GM10266 (cell line): Measurements from ENCODE around the gene CD3E.

Experiments used
- DNase-seq: peaks from one replicate; pipeline ENCODE4 v3.0.0; 2012; ENCODE audit errors: extremely low spot score
- TF ChIP-seq, protein P1 (sequence below): IDR thresholded peaks from 2 replicates; pipeline ENCODE4 v1.5.1; 2012; ENCODE audit warnings: mild to moderate bottlenecking, low read depth; ENCODE audit not compliant: control insufficient read depth, insufficient read depth; ENCODE audit errors: missing control alignments

The CD3E gene

DNA sequence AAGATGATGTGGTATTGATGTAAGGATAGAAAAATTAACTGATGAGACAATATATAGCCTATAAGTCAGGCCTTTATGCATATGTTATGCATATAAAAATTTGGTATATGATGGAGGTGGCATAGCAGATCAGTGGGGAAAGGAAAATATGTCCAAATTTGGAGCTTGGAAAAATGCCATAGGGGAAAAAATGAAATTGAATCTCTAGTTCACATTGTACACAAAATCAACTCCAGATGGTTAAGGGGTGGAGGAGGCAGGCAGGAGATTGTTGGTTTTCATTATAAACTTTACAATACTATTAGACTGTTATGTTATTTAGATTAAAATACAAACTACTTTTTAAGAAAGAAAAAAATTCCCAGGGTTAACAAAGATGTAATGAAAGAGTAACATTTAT is 15.1 kb upstream of the CD3E start:
- DNase-seq: no peak
- TF ChIP-seq, protein P1, sequence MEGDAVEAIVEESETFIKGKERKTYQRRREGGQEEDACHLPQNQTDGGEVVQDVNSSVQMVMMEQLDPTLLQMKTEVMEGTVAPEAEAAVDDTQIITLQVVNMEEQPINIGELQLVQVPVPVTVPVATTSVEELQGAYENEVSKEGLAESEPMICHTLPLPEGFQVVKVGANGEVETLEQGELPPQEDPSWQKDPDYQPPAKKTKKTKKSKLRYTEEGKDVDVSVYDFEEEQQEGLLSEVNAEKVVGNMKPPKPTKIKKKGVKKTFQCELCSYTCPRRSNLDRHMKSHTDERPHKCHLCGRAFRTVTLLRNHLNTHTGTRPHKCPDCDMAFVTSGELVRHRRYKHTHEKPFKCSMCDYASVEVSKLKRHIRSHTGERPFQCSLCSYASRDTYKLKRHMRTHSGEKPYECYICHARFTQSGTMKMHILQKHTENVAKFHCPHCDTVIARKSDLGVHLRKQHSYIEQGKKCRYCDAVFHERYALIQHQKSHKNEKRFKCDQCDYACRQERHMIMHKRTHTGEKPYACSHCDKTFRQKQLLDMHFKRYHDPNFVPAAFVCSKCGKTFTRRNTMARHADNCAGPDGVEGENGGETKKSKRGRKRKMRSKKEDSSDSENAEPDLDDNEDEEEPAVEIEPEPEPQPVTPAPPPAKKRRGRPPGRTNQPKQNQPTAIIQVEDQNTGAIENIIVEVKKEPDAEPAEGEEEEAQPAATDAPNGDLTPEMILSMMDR: no peak

DNA sequence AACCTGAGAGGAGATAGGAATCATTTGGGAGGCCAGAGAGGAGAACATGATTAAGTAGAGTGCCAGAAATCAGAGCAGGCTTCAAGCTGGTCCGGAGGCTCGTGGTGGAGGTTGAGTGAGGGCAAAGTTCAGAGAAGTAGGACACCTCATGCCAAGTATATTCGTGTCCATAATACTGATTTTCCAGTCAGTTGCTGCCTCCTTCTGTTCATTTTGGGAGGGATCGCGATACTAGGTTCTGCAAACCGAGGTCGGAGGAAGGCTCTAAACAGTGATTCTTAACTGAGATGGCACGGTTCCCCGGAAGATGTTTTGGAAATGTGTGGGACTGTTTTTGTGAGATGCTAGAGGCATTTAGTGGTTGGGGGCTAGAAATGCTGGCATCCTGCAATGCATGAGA is 13.6 kb upstream of the CD3E start:
- peak; percentile 31 for DNase-seq
- TF ChIP-seq, protein P1: peak; percentile 67

DNA sequence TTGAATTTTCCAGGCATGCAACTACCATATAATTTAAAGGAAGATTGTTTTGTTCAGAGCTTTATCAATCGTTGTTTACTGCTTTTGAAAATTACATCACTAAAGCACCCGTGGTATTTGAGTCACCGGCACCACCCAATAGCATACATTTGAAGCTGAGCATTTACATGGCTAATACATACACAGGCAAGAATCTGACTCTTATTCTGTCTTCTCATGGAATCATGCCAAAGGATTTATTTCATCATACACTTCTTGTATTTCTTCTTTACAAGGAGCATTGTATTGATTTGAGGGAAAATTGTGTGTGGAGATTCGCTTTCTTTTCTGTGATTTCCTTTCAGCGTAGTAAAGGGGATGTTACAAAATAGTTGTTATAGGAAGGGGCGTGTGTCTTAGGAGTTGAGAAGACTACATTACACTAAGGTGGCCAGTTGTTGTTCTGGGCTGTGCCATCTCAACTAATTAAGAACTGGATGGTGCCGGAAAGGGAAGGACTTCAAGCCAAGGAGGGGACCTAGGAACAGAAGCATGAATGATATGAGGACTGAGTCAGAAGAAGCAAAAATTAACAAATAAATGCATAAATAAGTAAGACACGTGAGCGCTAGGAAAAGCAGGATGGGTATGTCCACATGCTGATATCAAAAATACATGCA is 12.9 kb upstream of the CD3E start:
- DNase-seq: no peak
- TF ChIP-seq, protein P1: no peak

DNA sequence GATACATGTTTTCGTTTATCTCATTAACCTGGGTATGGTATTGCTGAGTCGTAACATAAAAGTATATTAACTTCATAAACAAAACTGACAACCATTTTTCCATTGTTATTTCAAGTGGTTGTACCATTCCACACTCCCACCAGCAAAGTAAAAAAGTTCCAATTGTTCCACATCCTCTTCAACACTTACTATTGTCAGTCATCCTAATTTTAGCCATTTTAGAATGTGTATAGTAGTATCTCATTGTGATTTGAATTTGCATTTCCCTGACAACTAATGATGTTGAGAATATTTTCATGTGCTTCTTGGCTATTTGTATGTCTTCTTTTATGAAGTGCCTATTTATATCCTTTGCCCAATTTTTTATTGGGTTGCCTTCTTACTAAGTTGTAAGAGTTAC is 10.5 kb upstream of the CD3E start:
- TF ChIP-seq, protein P1: no peak
- no peak for DNase-seq

DNA sequence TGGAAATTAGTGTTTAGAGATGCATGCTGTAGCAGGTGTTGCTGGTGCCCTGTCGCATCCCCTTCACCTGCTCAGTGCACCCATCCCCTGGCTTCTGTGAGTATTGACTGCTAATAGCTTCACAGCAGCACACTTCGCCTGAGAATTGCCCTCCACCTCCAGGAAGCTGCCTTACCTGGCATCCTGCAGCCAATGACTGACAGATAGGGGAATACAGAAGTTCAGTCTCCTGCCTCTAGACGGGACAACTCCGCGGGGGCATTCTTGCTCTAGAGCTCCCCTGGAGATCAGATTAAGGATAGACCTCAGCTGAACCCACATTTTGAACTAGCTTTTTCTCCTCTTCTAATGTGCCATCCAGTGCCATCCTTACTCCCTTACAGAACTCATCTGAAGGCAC is 9.3 kb upstream of the CD3E start:
- TF ChIP-seq, protein P1: no peak
- DNase-seq: no peak

DNA sequence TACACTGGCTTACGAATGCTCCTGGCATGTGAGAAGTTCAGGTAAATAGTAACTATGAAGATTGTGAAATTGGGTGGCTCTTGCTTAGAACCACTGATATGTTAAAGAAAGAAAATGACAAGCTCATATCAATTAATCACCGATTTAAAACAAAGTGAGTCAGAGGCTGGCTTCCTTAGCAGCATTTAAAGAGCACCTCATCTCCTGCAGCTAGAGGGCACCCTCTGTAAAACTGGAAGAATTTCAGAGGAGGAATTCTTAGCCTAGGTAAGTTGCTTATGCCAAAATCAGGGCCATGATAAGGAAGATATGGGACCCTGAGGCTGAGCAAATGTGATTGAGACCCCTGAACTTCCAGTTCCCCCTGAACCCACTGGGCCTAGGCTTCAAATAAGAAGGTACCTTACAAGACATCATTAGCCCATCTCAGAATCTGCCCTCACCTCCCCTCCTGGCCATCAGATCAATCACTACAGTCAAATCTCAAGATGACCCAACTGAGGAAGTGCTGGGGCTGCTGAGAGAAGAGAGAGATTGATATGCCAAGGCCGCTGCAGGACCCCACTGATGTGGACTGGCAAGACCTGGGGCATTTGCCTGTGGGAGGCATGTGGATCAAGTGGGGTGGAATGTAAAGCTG is 8.6 kb upstream of the CD3E start:
- TF ChIP-seq, protein P1: peak; percentile 69

DNA sequence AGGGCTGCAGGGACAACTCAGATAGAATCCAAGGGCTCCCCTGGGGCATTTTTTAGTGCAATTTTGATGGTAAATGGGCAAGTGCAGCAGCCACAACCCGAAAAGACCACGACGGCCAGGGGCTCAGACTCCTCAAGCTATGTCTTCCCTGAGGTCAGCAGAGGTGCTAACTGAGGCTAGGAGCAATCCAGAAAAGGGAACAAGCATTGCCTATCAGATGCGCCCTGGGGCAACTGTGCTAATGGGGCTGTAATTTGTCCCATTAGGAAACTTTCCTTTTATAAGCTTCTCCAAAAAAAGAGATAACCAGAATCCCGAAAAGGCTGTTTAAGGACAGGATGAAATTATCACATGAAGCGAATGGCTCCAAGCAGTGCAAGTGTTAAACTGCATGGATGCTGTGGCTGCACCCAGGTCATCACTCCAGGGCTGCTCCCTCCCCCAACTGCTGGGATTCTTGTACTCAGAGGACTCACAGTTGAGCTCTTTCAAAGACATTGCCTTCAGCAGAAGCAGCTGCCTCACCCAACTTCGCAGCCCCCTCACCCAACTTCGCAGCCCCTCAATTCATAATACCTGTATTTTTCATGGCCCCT is 2.8 kb upstream of the CD3E start:
- TF ChIP-seq, protein P1: no peak

More for the DNA sequence above, 8.6 kb upstream of the CD3E start:
- peak; percentile 22 for DNase-seq

More for the DNA sequence above, 2.8 kb upstream of the CD3E start:
- DNase-seq: no peak
